Inflammatory macrophage treated with lipopolysaccharide for 4 hours (primary cell): ENCODE results near the gene PARP12.
A peak's percentile ranks its signal among the peaks of the same experiment; 100 is the strongest.
"Not testable (repeated sequence)": the region's sequence is repeated elsewhere in the genome, so short reads cannot be mapped to it uniquely, and the experiment has no call there.

ENCODE experiments used
- DNase-seq: peaks from one replicate; pipeline ENCODE4 v3.0.0-alpha.2; 2020

Gene PARP12, protein sequence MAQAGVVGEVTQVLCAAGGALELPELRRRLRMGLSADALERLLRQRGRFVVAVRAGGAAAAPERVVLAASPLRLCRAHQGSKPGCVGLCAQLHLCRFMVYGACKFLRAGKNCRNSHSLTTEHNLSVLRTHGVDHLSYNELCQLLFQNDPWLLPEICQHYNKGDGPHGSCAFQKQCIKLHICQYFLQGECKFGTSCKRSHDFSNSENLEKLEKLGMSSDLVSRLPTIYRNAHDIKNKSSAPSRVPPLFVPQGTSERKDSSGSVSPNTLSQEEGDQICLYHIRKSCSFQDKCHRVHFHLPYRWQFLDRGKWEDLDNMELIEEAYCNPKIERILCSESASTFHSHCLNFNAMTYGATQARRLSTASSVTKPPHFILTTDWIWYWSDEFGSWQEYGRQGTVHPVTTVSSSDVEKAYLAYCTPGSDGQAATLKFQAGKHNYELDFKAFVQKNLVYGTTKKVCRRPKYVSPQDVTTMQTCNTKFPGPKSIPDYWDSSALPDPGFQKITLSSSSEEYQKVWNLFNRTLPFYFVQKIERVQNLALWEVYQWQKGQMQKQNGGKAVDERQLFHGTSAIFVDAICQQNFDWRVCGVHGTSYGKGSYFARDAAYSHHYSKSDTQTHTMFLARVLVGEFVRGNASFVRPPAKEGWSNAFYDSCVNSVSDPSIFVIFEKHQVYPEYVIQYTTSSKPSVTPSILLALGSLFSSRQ

DNA sequence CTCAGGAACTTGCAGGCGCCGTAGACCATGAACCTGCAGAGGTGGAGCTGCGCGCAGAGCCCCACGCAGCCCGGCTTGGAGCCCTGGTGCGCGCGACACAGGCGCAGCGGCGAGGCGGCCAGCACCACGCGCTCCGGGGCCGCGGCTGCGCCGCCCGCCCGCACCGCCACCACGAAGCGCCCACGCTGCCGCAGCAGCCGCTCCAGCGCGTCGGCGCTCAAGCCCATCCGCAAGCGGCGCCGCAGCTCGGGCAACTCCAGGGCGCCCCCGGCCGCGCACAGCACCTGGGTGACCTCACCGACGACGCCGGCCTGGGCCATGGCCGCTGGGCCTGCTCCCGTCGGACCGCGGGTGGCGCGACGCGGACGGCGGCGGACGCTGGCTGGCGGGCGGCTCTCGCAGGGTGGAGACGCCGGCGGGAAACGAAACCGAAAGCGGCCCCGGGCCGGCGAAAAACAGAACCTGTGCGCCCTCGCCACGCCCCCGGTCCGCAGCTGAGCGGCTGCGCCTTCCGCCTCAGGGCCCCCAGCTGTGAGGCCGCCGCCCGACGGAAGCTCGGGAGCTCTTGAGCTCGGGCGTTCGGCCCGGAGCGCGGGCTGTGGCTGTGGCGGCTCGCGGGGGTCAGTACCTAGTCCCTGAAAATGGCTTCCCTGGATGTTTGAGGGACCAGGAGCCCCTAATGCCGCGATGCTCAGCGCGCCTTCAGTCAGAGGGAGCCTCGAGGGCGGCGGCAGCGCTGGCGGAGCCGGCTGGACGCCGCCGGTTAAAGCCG lies at the start of gene PARP12:
TSS of gene PARP12 (minus strand) at position 424 of the 772 bp plus-strand sequence. CDS start at position 320, 104 bp downstream.
- peak; percentile 96 for DNase-seq

DNA sequence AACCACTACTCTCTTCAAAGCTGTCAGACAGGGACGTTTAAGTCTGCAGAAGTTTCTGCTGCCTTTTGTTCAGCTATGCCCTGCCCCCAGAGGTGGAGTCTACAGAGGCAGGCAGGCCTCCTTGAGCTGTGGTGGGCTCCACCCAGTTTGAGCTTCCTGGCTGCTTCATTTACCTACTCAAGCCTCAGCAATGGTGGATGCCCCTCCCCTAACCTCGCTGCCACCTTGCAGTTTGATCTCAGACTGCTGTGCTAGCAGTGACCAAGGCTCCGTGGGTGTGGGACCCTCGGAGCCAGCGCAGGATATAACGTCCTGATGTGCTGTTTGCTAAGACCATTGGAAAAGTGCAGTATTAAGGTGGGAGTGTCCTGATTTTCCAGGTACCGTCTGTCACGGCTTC lies 46.0 kb upstream of the PARP12 start:
- not testable (repeated sequence) for DNase-seq

DNA sequence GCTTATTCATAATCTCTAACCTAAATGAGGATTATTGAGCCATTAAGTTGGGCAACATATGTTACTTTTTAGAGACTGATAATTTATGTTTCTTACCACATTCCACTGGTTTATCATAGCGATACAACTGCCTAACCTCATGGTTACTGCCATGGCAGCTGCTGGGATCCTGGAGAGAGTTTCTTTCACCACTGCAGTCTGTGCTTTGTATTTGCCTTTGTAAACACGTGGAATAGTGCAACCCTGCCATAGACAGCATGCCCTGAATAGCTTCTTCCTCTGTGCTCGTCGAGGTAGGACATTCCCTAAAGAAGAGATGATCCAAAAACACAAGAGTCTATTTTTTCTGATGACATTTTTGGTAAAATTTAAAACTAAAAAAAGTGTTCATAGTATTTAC lies 33.7 kb upstream of the PARP12 start:
- no peak for DNase-seq

DNA sequence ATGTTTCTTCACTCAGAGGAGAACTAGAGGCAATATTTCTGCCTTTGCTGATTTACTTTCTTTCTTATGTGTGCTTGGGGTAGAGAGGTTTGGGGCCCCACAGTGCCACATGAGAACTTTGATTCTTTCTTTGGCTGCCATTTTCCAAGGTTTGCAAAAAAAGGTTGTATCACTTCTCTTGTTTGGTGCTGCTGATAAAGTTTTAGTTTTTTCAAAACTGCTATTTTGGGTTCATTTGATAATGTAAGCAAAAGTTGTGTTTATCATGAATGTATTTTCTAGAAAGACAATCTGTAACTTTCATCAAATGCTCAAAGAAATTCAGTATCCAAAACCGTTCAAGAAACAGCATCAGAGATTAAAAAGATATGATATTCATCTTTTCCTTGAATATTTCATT lies 30.6 kb upstream of the PARP12 start:
- no peak for DNase-seq

DNA sequence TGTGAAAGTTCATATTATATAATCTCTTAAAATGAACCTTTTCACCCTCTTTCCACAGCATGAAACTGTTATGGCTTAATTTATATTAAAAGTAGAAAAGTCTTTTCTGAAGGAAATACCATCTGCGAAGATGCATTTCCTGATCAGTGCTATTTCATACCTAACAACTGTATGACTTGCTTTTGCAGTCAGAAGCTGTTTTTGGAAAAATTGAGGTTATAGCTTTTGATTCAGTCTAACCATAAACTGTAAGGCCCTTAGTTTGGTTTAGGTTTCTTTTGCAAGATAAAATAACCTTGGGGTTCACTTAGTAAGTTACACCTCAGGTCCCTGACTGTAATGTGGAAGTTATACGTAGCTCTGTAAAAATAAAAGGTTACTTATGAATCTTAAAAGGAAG lies 22.7 kb upstream of the PARP12 start:
- DNase-seq: no peak

DNA sequence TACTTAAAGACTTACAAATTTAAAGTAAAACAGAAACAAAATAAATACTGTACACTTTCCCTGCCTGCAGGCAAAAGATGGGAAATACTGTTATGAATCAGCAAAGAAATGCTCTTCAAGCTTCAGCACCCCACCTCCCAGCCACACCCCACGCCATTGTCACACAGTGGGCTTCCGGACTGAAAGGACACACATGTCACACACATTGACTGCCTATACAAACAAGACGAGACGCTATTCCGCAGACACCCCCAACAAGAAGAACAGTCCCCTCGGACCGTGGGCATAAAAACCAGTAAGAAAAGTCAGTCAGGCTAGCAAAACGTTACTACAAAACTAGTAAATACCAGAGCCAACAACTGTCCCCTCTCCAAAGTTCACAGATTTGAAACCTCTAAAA lies 22.2 kb upstream of the PARP12 start:
- peak; percentile 11 for DNase-seq

DNA sequence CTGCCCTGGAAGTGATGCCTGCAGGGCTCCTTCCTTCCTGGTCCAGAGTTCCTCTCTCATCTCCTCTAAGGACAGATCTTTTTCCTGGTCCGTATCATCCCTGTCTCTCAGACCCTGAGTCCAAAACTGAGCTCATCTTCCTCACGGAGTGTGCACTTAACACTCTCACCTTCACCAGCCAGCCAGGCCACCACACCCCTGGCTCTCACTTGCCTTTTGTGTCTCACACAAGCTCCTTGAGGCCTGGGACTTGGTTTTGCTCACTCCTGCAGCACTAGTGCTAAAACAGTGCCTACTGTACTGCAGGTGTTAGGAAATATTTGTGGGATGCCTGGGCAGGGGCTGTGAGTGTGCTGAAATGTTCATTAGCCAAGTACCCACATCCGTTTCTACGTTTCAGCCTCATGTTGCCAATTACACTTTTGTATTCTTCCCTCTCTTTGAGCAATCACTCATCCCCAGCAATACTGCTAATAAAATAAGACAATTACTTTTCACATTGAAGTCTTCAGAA lies 21.4 kb upstream of the PARP12 start:
- DNase-seq: no peak

DNA sequence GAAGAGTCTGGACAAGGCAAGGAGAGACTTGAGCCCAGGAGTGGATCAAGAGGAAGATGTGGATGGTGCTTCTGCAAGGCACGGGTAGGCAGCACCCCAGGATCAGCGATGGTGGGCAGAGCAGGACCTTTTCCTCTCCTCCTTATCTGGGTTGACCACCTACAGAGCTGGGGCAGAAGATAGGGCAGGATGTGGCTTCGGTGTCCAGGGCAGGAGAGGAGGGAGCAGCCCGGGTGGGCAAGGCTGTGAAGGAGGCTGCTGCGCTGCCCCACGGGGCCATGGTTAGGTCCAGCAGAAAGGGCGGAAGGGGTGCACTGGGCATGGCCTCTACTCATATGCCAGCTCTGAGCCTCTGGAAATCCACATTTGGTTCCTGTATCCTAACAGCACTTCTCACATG lies 20.0 kb upstream of the PARP12 start:
- no peak for DNase-seq

DNA sequence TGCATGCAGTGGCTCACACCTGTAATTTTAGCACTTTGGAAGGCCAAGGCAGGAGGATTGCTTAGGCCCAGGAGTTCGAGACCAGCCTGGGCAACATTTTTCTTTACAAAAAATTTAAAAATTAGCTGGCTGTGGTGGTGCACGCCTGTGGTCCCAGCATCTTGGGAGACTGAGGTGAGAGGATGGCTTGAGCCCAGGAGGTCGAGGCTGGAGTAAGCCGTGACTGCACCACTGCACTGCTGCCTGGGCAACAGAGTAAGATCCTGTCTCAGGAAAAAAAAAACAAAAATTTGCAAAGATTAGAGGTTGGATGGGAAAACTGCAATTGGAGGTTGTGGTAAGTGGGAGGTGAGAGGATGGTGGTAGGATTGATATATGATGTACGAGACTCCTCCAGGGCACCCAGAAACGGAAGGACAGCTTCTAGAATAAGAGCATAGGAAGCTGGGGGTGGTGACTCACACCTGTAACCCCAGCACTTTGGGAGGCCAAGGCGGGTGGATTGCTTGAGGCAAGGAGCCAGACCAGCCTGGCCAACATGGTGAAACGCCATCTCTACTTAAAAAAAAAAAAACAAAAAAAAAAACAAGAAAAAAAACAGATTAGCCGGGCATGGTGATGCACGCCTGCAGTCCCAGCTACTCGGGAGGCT lies 19.1 kb upstream of the PARP12 start:
- DNase-seq: no peak

DNA sequence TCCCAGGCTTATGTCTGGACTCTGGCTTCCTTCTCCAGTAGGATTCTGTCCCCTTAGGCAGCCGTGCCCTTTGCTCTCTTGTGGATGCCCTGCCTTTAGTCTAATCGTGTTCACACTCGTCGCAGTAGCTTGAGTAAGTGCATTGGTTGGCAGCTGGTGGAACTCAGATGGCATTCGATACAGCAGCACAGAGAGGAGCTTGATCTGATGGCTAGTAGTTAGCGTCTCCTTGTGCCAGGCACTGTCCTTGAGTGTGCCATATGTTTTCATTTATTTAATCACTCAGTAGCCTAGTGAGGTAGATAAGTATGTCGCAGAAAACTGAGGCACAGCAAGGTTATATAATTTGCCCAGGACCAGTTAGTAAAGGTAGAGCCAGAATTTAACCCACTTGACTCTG lies 18.2 kb upstream of the PARP12 start:
- DNase-seq: no peak

DNA sequence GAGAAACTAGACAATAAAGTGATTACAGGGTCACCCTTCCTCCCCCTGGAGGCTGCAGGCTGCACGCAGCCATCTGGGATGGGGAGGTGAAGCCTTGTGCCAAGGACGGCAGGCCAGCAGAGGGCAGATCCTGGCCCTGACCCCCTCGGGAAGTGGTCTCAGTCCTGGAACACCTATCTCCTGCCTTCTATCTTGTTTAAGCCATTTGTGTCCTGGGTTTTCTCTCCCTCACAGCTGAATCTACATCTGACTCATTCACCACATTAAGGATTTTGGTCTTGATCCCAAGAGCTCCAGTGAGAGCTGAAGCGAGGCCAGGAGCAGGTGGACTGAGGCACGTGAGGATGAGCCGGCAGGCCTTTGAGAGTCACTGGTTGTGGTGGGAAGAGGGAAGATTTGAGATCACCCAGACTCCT lies 16.4 kb upstream of the PARP12 start:
- DNase-seq: peak; percentile 29

DNA sequence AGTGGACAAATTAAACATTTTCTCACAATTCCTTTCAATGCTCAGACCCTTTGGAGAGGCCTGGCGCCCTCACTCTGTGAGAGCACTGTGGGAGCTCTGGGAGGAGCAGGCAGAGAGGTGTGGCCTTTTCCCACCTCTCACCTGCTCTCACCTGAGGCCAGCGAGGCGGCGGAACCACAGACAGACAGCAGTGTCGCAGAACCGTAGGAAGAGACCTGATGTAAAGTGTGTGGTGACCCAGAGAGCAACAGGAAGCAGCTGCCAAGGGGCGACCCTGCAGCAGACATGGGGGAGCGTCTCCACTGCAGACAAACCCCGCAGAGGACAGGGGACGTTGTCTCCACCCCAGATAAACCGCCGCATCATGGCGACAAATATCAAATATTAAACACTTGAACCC lies 15.6 kb upstream of the PARP12 start:
- DNase-seq: no peak

DNA sequence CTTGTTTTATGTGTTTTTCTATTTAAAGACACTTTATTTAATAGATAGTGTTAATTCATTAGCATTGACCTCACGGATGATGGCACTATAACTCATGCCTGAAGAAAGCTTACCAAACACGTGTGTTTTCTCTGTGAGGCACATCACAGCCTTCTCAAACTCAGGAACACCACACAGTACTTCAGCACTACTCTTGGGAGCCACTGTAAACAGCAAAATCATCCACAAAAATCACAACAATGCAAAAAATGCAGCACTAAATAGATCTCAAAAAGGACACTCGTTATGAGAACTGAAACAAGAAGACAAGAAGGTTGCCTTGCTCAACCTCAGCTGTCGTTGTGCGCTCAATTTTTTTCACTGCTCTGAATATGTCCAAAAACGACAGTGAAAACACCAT lies 12.0 kb upstream of the PARP12 start:
- peak; percentile 56 for DNase-seq

DNA sequence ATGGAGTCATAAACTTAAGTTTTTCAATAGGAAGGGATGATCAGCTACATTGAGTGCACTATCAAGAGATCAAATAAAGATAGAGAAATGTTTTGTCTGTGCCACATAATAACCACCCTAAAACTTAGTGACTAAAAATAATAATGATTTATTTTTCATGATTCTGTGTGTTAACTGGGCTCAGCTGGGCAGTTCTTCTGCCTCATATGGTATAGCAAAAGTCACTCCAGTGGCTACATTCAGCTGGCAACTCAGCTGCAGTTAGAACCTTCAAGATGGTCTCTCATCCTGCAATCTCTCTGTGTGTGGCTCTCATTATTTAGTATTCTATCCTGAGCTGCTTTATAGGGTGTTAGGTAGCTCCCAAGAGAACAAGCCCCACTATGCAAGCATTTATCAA lies 7.8 kb upstream of the PARP12 start:
- no peak for DNase-seq

DNA sequence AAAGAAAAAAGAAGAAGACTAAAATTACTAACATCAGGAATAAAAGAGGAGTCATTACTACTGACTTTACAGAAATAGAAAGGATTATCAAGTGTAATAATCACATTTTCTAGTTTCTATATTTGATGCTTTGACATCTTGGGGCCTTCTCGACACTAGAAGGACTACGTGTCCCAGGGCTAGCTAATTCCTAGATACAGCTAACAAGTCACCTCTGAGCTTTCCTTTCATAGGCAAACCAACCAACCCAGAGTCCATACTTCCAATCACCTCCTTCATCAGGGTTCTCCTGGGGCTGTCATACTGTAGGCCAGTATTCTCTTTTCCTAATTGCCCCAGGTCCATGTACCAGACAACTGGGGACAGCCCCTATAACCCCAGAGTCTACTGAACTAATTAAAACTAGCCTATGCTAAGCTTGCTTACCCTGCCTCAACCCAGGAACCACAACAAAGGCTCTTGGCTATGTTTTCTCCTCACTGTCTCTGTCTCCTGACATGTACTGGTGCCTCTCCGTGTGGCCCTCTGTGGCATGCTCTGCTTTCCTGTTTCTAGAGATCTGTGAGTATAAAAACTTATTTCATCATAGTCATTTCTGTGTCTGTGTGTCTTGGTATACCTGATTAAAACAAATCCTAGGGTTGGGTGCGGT lies 6.7 kb upstream of the PARP12 start:
- DNase-seq: no peak

DNA sequence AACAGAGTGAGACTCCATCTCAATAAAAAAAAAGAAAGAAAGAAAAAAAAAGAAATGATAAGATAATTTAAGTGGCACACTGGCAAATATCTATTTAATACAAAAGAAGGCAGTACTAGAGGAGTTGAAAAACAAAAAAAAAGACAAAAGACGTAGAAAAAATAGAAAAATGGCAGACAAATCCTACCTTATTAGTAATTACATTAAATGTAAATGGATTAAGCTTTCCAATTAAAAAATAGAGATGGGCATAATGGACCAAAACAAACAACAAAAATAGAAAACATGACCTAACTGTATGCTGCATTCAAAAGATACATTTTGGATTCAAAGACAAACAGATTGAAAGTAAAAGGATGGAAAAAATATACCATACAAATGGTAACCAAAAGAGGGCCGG lies 5.3 kb upstream of the PARP12 start:
- DNase-seq: no peak

DNA sequence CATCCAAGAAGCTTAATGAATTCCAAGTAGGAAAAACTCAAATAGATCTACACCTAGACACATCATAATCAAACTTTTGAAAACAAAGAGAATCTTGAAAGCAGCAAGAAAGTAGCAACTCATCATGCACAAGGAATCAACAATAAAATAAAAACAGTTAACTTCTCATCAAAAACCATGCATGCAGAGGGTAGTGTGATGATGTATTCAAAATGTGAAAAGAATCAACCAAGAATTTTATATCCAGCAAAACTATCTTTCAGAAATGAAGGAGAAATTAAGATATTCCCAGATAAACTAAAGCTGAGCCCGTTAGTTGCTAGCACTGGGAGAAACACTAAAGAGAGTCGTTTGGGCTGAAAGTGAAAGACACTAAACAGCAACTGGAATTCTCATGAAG lies 4.3 kb upstream of the PARP12 start:
- no peak for DNase-seq

DNA sequence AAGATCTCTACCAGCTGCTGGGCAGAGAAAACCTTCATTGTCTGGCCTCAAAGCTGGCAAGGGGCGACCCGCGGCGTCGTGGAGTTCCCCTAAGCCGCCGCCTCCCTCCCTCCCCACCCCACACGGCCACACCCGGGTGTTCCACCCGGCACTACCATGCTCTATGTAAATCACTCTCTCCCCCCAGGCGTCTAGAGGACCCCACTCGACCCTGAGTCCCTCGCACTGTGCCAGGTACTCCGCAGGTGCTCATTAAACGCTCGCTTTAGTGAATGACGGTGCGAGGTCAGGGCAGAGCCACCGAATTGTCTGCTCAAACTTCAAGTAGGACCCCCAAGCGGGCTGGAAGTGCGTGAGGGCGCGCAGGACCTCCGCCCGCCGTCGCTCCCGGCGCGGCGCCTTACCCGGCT lies 628 bp downstream of the PARP12 start:
- DNase-seq: peak; percentile 78

DNA sequence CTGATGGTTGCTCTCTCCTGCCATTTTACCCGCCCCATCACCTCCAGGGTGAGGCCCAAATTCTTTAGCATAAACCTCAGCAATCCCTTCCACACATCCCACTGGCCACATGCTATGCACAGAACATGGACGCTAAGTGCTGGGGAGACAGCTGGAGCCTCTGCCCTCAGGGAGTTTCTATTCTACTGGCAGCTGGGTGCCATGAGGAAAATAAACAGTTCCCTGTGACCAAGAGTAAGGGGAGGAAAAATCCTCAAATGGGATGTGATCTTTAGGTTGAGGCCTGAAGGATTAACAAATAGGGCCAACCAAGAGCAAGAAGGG lies 1.2 kb downstream of the PARP12 start:
- no peak for DNase-seq

DNA sequence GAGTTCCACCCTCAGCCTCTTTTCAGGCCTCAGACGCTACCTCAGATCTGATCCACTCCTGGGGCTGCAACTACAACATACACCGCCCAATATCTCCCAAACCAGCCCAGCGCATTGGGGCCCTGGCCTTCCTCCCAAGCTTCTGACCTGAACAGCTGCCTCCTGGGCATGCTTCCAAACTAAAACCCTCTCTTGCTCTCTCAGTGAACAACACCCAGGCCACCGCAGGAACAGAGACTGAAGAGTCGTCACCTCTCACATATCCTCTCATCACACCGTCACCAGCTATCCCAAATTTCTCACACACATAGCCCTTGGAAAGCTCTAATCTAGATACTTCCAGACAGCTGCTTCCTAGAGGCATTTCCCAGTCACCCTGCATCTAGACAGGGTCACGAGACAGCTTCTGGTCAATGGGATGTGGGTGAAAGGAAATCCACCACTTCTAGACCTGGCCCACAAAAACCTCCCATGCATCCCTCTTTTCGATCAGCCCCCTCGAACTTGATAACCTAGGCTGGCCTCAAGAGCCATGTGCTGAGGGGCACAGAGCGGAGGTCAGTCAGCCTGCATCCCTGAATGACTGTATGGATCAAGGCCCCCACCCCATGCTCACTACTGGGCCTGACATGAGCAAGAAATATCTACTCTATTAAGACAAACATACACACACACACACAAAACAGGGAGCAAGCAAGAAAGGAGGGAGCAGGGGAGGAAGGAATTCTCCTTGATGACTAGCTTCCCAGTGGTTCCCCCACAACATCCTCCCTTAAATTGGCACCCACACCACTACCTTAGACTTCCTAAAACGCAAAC lies 1.8 kb downstream of the PARP12 start:
- no peak for DNase-seq

DNA sequence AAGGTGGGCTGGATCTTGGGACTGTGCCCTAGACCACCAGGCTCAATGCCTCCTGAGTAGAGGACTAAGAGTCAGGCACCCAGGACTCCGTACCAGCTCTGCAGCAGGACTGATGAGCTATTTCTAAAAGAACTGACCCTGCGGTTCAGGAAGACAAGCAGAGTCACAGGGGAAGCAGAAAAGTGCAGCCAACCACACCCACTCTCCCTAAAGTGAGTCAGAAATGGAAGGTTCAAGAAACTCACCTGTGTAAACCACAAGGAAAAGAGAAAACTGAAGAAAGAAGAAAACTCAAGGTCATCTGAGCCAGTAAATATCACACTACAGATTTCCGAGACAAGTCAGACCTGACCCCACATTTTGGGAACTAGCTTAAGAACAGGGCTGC lies 2.5 kb downstream of the PARP12 start:
- no peak for DNase-seq
